GM12878 (cell line): Measurements from ENCODE around the gene HMHB1. TPM values are rescaled to one million over a fixed set of nuclear protein-coding genes. Genes with fewer than 3 reads are reported as not detected.

Experiments
- ATAC-seq: fragments of 200-7000 bp; cut with Tn5 transposase; 3 replicates; pipeline ENCODE4 v1.9.1; 2020; ENCODE audit warnings: mild to moderate bottlenecking, moderate library complexity
- BruUV-seq: library from RNA; stranded (reverse); fragments of 400-500 nt; replicated peaks from 2 replicates; lab custom pipeline; 2021; lab: Mats Ljungman, UMichigan
- CTCF ChIA-PET: fragments of 300-600 bp; sonication (Branson Sonifier 250); formaldehyde crosslinking; extraction: SDS; loops from one replicate; lab custom pipeline; 2021; ENCODE audit warnings: inconsistent platforms; lab: Yijun Ruan, JAX
- POLR2A ChIA-PET: fragments of 350-600 bp; formaldehyde crosslinking; extraction: SDS; loops from one replicate; lab custom pipeline; 2021; ENCODE audit warnings: inconsistent platforms; lab: Charles Lee
- RAD21 ChIA-PET: fragments of 300-600 bp; sonication (Branson Sonifier 250); formaldehyde crosslinking; loops from one replicate; lab custom pipeline; 2023; ENCODE audit warnings: antibody characterized with exemption; ENCODE audit not compliant: unreplicated experiment; lab: Charles Lee
- SMC1A ChIA-PET: fragments of 300-600 bp; sonication (Branson Sonifier 250); formaldehyde crosslinking; loops from one replicate; lab custom pipeline; 2023; ENCODE audit not compliant: unreplicated experiment, uncharacterized antibody; lab: Charles Lee
- DNase-seq: peaks from one replicate; pipeline ENCODE4 v3.0.0-alpha.2; 2011; ENCODE audit warnings: low read depth, low spot score
- FAIRE-seq: peaks from 3 replicates; lab custom pipeline; 2011; peaks lifted over from hg19 to GRCh38; lab: Jason Lieb, UNC
- H2AFZ ChIP-seq: 2 replicates; pipeline ENCODE4 v1.6.0; 2011; ENCODE audit warnings: low read depth, low read length, control low read depth; ENCODE audit not compliant: control insufficient read depth
- H3K27ac ChIP-seq: 2 replicates; pipeline ENCODE4 v1.5.1; 2011; ENCODE audit warnings: control low read depth; ENCODE audit not compliant: control insufficient read depth, insufficient read depth
- H3K27me3 ChIP-seq, 2 experiments: replicated peaks in 1 of 2; 2 replicates each; pipeline versions ENCODE4 v1.6.0 to v1.6.1; 2011; ENCODE audit warnings: low read length in 1 of 2; ENCODE audit not compliant: control insufficient read depth in 2 of 2, insufficient read depth in 2 of 2
- H3K36me3 ChIP-seq, 2 experiments: 2 replicates each; pipeline ENCODE4 v1.5.1; 2011; ENCODE audit warnings: low read length in 1 of 2; ENCODE audit not compliant: control insufficient read depth in 2 of 2, insufficient read depth in 2 of 2
- H3K4me1 ChIP-seq: 2 replicates; pipeline ENCODE4 v1.6.1; 2011; ENCODE audit warnings: mild to moderate bottlenecking, low read length, moderate library complexity, mixed read lengths; ENCODE audit not compliant: control insufficient read depth, insufficient read depth
- H3K4me2 ChIP-seq: 2 replicates; pipeline ENCODE4 v1.6.0; 2011; ENCODE audit warnings: control low read depth; ENCODE audit not compliant: control insufficient read depth, insufficient read depth
- H3K4me3 ChIP-seq: fragments of 200-600 bp; sonication (generic); 2 replicates; pipeline ENCODE4 v1.5.1; 2016
- H3K79me2 ChIP-seq: 2 replicates; pipeline ENCODE4 v1.6.0; 2011; ENCODE audit warnings: low read length; ENCODE audit not compliant: control insufficient read depth, insufficient read depth
- H3K9ac ChIP-seq: 2 replicates; pipeline ENCODE4 v1.8.0; 2011; ENCODE audit warnings: low read length, control low read depth, mixed read lengths; ENCODE audit not compliant: control insufficient read depth, insufficient read depth
- H3K9me3 ChIP-seq: replicated peaks from 3 replicates; pipeline ENCODE4 v1.5.1; 2011; ENCODE audit warnings: mild to moderate bottlenecking, low read length; ENCODE audit not compliant: control insufficient read depth, insufficient read depth
- H4K20me1 ChIP-seq: 2 replicates; pipeline ENCODE4 v1.6.0; 2011; ENCODE audit not compliant: control insufficient read depth, insufficient read depth
- CBFB ChIP-seq: IDR thresholded peaks from 2 replicates; pipeline ENCODE4 v1.6.1; 2016; ENCODE audit warnings: antibody characterized with exemption, low read depth
- CREB1 ChIP-seq: IDR thresholded peaks from 2 replicates; pipeline ENCODE4 v1.6.1; 2012; ENCODE audit warnings: low read depth, mild to moderate bottlenecking, inconsistent platforms
- DPF2 ChIP-seq: fragments of 450-650 bp; IDR thresholded peaks from 2 replicates; pipeline ENCODE4 v1.6.1; 2017; ENCODE audit warnings: mild to moderate bottlenecking
- EED ChIP-seq: sonication (generic); IDR thresholded peaks from 2 replicates; pipeline ENCODE4 v1.6.1; 2016; ENCODE audit warnings: antibody characterized with exemption, low read depth
- EP300 ChIP-seq, 2 experiments: fragments of 150-350 bp in 1 of 2; IDR thresholded peaks; 2 replicates each; pipeline ENCODE4 v1.6.1; 2011 to 2012; ENCODE audit warnings: low read depth in 2 of 2, low read length in 2 of 2, borderline replicate concordance in 1 of 2, improper control_type of control experiment in 1 of 2, inconsistent platforms in 1 of 2; ENCODE audit not compliant: control insufficient read depth in 1 of 2
- IKZF2 ChIP-seq, 2 experiments: fragments of 450-650 bp; IDR thresholded peaks; 2 replicates each; pipeline ENCODE4 v1.6.1; 2017; ENCODE audit warnings: mild to moderate bottlenecking in 2 of 2, moderate library complexity in 2 of 2
- KAT2A ChIP-seq: conservative IDR thresholded peaks from 2 replicates; pipeline ENCODE4 v1.6.1; 2011; ENCODE audit warnings: low read depth, low read length; ENCODE audit not compliant: control insufficient read depth
- MEF2A ChIP-seq: IDR thresholded peaks from 2 replicates; pipeline ENCODE4 v1.6.1; 2011; ENCODE audit warnings: low read depth, mild to moderate bottlenecking, low read length, moderate library complexity; ENCODE audit not compliant: insufficient read depth
- MTA2 ChIP-seq: fragments of 450-650 bp; IDR thresholded peaks from 2 replicates; pipeline ENCODE4 v1.6.1; 2016; ENCODE audit warnings: low read depth, mild to moderate bottlenecking, moderate library complexity
- MYC ChIP-seq: IDR thresholded peaks from 2 replicates; pipeline ENCODE4 v1.6.1; 2011; ENCODE audit warnings: mild to moderate bottlenecking, low read length, moderate library complexity, inconsistent platforms; ENCODE audit not compliant: insufficient read depth, insufficient replicate concordance, insufficient read length, severe bottlenecking
- NBN ChIP-seq: fragments of 450-650 bp; IDR thresholded peaks from 2 replicates; pipeline ENCODE4 v1.6.1; 2016
- PAX5 ChIP-seq: IDR thresholded peaks from 2 replicates; pipeline ENCODE4 v1.6.1; 2011; ENCODE audit warnings: low read depth, low read length, borderline replicate concordance
- POLR2AphosphoS2 ChIP-seq: IDR thresholded peaks from 2 replicates; pipeline ENCODE4 v1.6.1; 2011; ENCODE audit warnings: low read depth, mild to moderate bottlenecking, low read length, improper control_type of control experiment, moderate library complexity
- RAD21 ChIP-seq: IDR thresholded peaks from 2 replicates; pipeline ENCODE4 v1.6.1; 2011; ENCODE audit warnings: mild to moderate bottlenecking, low read depth, low read length, moderate library complexity; ENCODE audit not compliant: insufficient read depth
- RFX5 ChIP-seq: IDR thresholded peaks from 2 replicates; pipeline ENCODE4 v1.6.1; 2011; ENCODE audit warnings: low read depth, low read length, improper control_type of control experiment
- SREBF2 ChIP-seq: IDR thresholded peaks from 2 replicates; pipeline ENCODE4 v1.6.1; 2012; ENCODE audit warnings: mild to moderate bottlenecking, low read length
- TBL1XR1 ChIP-seq: IDR thresholded peaks from 2 replicates; pipeline ENCODE4 v1.6.1; 2012; ENCODE audit warnings: low read depth, low read length, improper control_type of control experiment
- TCF7 ChIP-seq: IDR thresholded peaks from 2 replicates; pipeline ENCODE4 v1.6.1; 2014; ENCODE audit warnings: antibody characterized with exemption, borderline replicate concordance
- YY1 ChIP-seq: IDR thresholded peaks from 2 replicates; pipeline ENCODE4 v1.6.1; 2011; ENCODE audit warnings: low read depth, mild to moderate bottlenecking, low read length
- ZBED1 ChIP-seq: IDR thresholded peaks from 2 replicates; pipeline ENCODE4 v1.6.1; 2016; ENCODE audit warnings: borderline replicate concordance
- WGBS: methylation state at CpG from one replicate; pipeline ENCODE4 v1.1.6; 2016; ENCODE audit warnings: low lambda C conversion rate; ENCODE audit not compliant: insufficient replicate concordance, insufficient coverage; ENCODE audit errors: missing lambda C conversion rate; 5-methylcytosine and 5-hydroxymethylcytosine counted together
- in situ Hi-C: fragments of 300-500 bp; cut with MboI; formaldehyde crosslinking; loops from 9 replicates; pipeline ENCODE4 v1.14.3; 2018; ENCODE audit warnings: mixed read lengths
- intact Hi-C: fragments of 100-400 bp; cut with micrococcal nuclease; formaldehyde crosslinking; loops from one replicate; pipeline ENCODE4 v1.14.2; 2022; ENCODE audit not compliant: unreplicated experiment
- polyA plus RNA-seq, 11 experiments: library from polyadenylated mRNA; depleted of rRNA in 4 of 11; unstranded in 6 of 11; stranded (reverse) in 5 of 11; fragments of >200 nt; fragmentation: Nextera tagmentation in 4 of 11; fragmentation: Illumina TruSeq in 1 of 11; extraction: Ambion mirVana in 4 of 11; extraction: Trizol in 1 of 11; gene quantifications; 1 replicate in 1 of 11; 2 replicates in 10 of 11; pipeline versions ENCODE4 v1.2.1 to v1.2.3, GENCODE V29; 2011 to 2016; ENCODE audit warnings: inconsistent platforms in 2 of 11, missing spikeins in 2 of 11, low read depth in 1 of 11
- total RNA-seq, 4 experiments: library from RNA; depleted of rRNA in 3 of 4; stranded (reverse); fragments of >200 nt in 3 of 4; fragmentation: Illumina TruSeq in 1 of 4; extraction: Trizol in 1 of 4; gene quantifications; 2 replicates each; pipeline versions ENCODE4 v1.2.1 to v1.2.3, GENCODE V29; 2013 to 2021
- TF ChIP-seq, protein P1 (sequence below): fragments of 150-350 bp; IDR thresholded peaks from 2 replicates; pipeline ENCODE4 v1.6.1; 2014; ENCODE audit warnings: mild to moderate bottlenecking, low read depth, low read length
- TF ChIP-seq, protein P2 (sequence below): IDR thresholded peaks from 2 replicates; pipeline ENCODE4 v1.6.1; 2012; ENCODE audit warnings: low read depth, low read length, improper control_type of control experiment
- TF ChIP-seq, protein P3 (sequence below): IDR thresholded peaks from 2 replicates; pipeline ENCODE4 v1.6.1; 2011; ENCODE audit warnings: low read depth, mild to moderate bottlenecking, low read length, moderate library complexity, borderline replicate concordance; ENCODE audit errors: extremely low read depth

The HMHB1 gene
- total and polyA plus RNA-seq, 10 of the 15 experiments (the other 5 are each of a cell fraction or from before 2014, with no cell fraction given) = 0.45 to 20.3 (median 4.6) TPM

DNA sequence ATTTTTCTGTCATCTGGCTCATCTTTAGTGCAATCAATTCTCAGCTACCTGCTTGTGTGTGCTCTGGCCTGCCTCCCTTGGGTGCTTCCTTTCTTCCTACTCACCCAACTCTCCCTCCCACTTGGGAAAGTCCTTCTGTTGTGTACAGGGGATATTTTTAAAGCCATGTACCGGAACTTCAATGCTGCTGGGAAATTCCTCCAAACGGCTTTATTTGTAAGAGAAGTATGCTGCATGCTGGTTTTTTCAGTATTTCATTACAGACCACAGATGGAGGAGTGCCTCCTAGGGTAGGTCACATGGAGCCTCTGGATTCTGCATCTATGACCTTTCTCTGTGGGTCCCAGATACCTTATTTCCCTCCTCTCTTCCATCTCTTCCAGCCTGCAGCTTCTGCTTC is 5.4 kb upstream of the HMHB1 start:
- WGBS = 0% methylated on average over 2 of the region's 2 CpGs
- in situ Hi-C loops = no loop called here
- TF ChIP-seq KAT2A = no peak
- TF ChIP-seq PAX5 = 0 out of 2 replicates have a peak, but pooled peaks have one; percentile 23
- TF ChIP-seq RFX5 = no peak
- TF ChIP-seq YY1 = 0 out of 2 replicates have a peak, but pooled peaks have one; percentile 16
- TF ChIP-seq, protein P1, sequence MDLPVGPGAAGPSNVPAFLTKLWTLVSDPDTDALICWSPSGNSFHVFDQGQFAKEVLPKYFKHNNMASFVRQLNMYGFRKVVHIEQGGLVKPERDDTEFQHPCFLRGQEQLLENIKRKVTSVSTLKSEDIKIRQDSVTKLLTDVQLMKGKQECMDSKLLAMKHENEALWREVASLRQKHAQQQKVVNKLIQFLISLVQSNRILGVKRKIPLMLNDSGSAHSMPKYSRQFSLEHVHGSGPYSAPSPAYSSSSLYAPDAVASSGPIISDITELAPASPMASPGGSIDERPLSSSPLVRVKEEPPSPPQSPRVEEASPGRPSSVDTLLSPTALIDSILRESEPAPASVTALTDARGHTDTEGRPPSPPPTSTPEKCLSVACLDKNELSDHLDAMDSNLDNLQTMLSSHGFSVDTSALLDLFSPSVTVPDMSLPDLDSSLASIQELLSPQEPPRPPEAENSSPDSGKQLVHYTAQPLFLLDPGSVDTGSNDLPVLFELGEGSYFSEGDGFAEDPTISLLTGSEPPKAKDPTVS = no peak
- TF ChIP-seq MTA2 = 0 out of 2 replicates have a peak, but pooled peaks have one; percentile 45
- peak; percentile 70 to 81; a peak in 3 of 4 replicates for TF ChIP-seq IKZF2 (IDR thresholded peaks at IDR 0.05)
- TF ChIP-seq NBN = 0 out of 2 replicates have a peak, but pooled peaks have one; percentile 32
- TF ChIP-seq MEF2A = peak; percentile 67; the same call in 1 of the 2 replicates
- TF ChIP-seq EED = peak; percentile 86
- TF ChIP-seq MYC = no peak
- TF ChIP-seq EP300 (IDR thresholded peaks at IDR 0.05; ENCODE audit: borderline replicate concordance in 1 of 2, control insufficient read depth in 1 of 2, low read depth in 2 of 2, low read length in 2 of 2) = peak in 1 of 2 experiments; percentile 42; a peak in 1 of 4 replicates
- peak; percentile 60 for TF ChIP-seq TCF7
- TF ChIP-seq, protein P2, sequence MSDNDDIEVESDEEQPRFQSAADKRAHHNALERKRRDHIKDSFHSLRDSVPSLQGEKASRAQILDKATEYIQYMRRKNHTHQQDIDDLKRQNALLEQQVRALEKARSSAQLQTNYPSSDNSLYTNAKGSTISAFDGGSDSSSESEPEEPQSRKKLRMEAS = no peak
- TF ChIP-seq, protein P3, sequence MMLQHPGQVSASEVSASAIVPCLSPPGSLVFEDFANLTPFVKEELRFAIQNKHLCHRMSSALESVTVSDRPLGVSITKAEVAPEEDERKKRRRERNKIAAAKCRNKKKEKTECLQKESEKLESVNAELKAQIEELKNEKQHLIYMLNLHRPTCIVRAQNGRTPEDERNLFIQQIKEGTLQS = 0 out of 2 replicates have a peak, but pooled peaks have one; percentile 8
- peak; percentile 62; the same call in 1 of the 2 replicates for TF ChIP-seq ZBED1
- no peak for TF ChIP-seq TBL1XR1
- no peak for TF ChIP-seq POLR2AphosphoS2
- TF ChIP-seq DPF2 = no peak
- TF ChIP-seq CREB1 = peak; percentile 48; the same call in 1 of the 2 replicates
- TF ChIP-seq RAD21 = peak; percentile 25; the same call in 1 of the 2 replicates
- TF ChIP-seq SREBF2 = no peak
- peak; percentile 20; the same call in 1 of the 2 replicates for TF ChIP-seq CBFB

More for the DNA sequence above, 5.4 kb upstream of the HMHB1 start:
- DNase-seq (peak; percentile 60), ATAC-seq (peak; percentile 90), FAIRE-seq (peak; percentile 98)
- ChIA-PET SMC1A (interaction anchor here (0.7 to 2.1 kb wide), 17 partner anchors 12 to 803 kb away, joined by 3 to 15 read pairs (median 4); no protein-coding TSS in a partner anchor), CTCF (interaction anchor here (0.9 to 1.6 kb wide), 6 partner anchors 11 to 878 kb away, joined by 3 to 9 read pairs (median 5); no protein-coding TSS in a partner anchor), RAD21 (interaction anchor here (0.8 to 2.5 kb wide), 16 partner anchors 16 to 589 kb away, joined by 3 to 13 read pairs (median 4); no protein-coding TSS in a partner anchor), POLR2A (interaction anchor here (0.6 to 1.2 kb wide), 5 partner anchors 11 to 800 kb away, joined by 3 to 5 read pairs (median 3); no protein-coding TSS in a partner anchor)
- BruUV-seq = no TSS peak
- Histone ChIP-seq H2AFZ (peak overlapping the region; percentile 62), H3K9me3 (no peaks in the 10 kb centered on the region), H3K79me2 (no peaks in the 10 kb centered on the region), H3K4me1 (peaks cover 3% of the 10 kb centered on the region; the same call in 1 of the 2 replicates), H3K36me3 (no peaks in the 10 kb centered on the region), H3K9ac (no peak overlapping the region; the same call in 1 of the 2 replicates), H3K27me3 (no peaks in the 10 kb centered on the region), H3K4me3 (peak overlapping the region; percentile 66), H3K4me2 (peak overlapping the region; percentile 63), H4K20me1 (no peaks in the 10 kb centered on the region), H3K27ac (peak overlapping the region; percentile 34; the same call in 1 of the 2 replicates)
- intact Hi-C loops = loop anchor here (5.0 kb wide), 1 partner anchor 44 kb away; no protein-coding TSS in a partner anchor
